Activated naive CD8-positive, alpha-beta T cell (primary cell): ENCODE results near the gene ZNF570.

ENCODE experiments used
- H3K27ac Mint-ChIP-seq: one replicate; pipeline ENCODE4 v1.8.0; 2021; ENCODE audit warnings: mixed read lengths
- H3K27me3 Mint-ChIP-seq: one replicate; pipeline ENCODE4 v1.8.0; 2021; ENCODE audit warnings: mixed read lengths
- H3K36me3 Mint-ChIP-seq: one replicate; pipeline ENCODE4 v1.8.0; 2021; ENCODE audit warnings: mixed read lengths
- H3K4me1 Mint-ChIP-seq: one replicate; pipeline ENCODE4 v1.8.0; 2021; ENCODE audit warnings: low read depth, mixed read lengths
- H3K4me3 Mint-ChIP-seq: one replicate; pipeline ENCODE4 v1.8.0; 2021; ENCODE audit warnings: mild to moderate bottlenecking, mixed read lengths
- H3K9me3 Mint-ChIP-seq: one replicate; pipeline ENCODE4 v1.8.0; 2021; ENCODE audit warnings: low read depth, mixed read lengths

Gene ZNF570

GRCh38 chr19:37511821-37512220, 42.7 kb downstream of the ZNF570 start:
- peaks cover 55% of the 10 kb centered on the region for H3K36me3 Mint-ChIP-seq
- H3K9me3 Mint-ChIP-seq: peaks cover 28% of the 10 kb centered on the region
- no peaks in the 10 kb centered on the region for H3K4me1 Mint-ChIP-seq
- no peaks in the 10 kb centered on the region for H3K27me3 Mint-ChIP-seq
- H3K27ac Mint-ChIP-seq: no peak overlapping the region
- no peak overlapping the region for H3K4me3 Mint-ChIP-seq

GRCh38 chr19:37513397-37513796, 44.2 kb downstream of the ZNF570 start:
- Mint-ChIP-seq H3K27me3 (no peaks in the 10 kb centered on the region), H3K36me3 (peaks cover 65% of the 10 kb centered on the region), H3K9me3 (peaks cover 28% of the 10 kb centered on the region), H3K4me1 (no peaks in the 10 kb centered on the region), H3K27ac (no peak overlapping the region), H3K4me3 (no peak overlapping the region)

- Mint-ChIP-seq H3K36me3 (peaks cover 57% of the 10 kb centered on the region), H3K27me3 (no peaks in the 10 kb centered on the region), H3K27ac (no peak overlapping the region), H3K4me1 (no peaks in the 10 kb centered on the region), H3K9me3 (peaks cover 19% of the 10 kb centered on the region), H3K4me3 (no peak overlapping the region)
Measured at GRCh38 chr19:37519890-37520289, 50.7 kb downstream of the ZNF570 start.

GRCh38 chr19:37537391-37537947, 68.3 kb downstream of the ZNF570 start:
- Mint-ChIP-seq H3K9me3 (peaks cover 25% of the 10 kb centered on the region), H3K4me1 (no peaks in the 10 kb centered on the region), H3K4me3 (no peak overlapping the region), H3K36me3 (peaks cover 44% of the 10 kb centered on the region), H3K27ac (no peak overlapping the region), H3K27me3 (no peaks in the 10 kb centered on the region)
